ENCODE data around the gene TLR8.

TLR8 gene

DNA sequence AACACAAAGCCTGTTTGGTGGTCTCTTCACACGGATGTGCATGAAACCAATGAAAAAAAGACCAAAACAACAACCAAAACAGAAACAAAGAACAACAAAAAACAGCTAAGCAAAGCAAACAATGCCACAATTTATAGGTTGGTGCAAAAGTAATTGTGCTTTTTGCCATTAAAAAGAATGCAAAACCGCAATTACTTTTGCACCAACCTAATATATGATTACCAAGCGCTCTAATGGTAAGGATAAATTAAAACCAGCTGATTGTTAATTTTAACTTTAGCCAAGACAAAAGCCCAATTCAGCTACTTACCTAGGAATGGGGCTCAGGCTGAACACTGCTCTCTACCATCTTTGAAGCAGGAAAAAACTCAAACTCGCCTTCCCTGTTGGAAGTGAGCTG lies 39.1 kb downstream of the TLR8 start:
- no peaks in the 10 kb centered on the region for H3K79me2 ChIP-seq (ENCODE audit: control insufficient read depth, insufficient read depth, low read length, unreplicated experiment)
- no peaks in the 10 kb centered on the region for H3K36me3 ChIP-seq (ENCODE audit: insufficient read depth, low read length)
- H3K4me1 ChIP-seq (ENCODE audit: control insufficient read depth, insufficient read depth, low read length, unreplicated experiment) = peaks cover 31% of the 10 kb centered on the region
- H3K27me3 ChIP-seq (ENCODE audit: insufficient read depth, low read length) = no peaks in the 10 kb centered on the region
- H2AFZ ChIP-seq (ENCODE audit: low read length, unreplicated experiment) = no peak overlapping the region
- no peak overlapping the region for H3K27ac ChIP-seq (ENCODE audit: low read depth, low read length)
- H3K4me3 ChIP-seq (ENCODE audit: low read depth, low read length) = no peak overlapping the region

- Histone ChIP-seq H3K4me1 (ENCODE audit: control insufficient read depth, insufficient read depth, low read length, unreplicated experiment) (peaks cover 38% of the 10 kb centered on the region), H3K27ac (ENCODE audit: low read depth, low read length) (no peak overlapping the region), H3K27me3 (ENCODE audit: insufficient read depth, low read length) (no peaks in the 10 kb centered on the region), H3K79me2 (ENCODE audit: control insufficient read depth, insufficient read depth, low read length, unreplicated experiment) (no peaks in the 10 kb centered on the region), H3K36me3 (ENCODE audit: insufficient read depth, low read length) (no peaks in the 10 kb centered on the region), H3K4me3 (ENCODE audit: low read depth, low read length) (no peak overlapping the region), H2AFZ (ENCODE audit: low read length, unreplicated experiment) (no peak overlapping the region)
Observed at GRCh38 chrX:12946406-12946805, 40.0 kb downstream of the TLR8 start.

- peak overlapping the region; percentile 72 for H3K27ac ChIP-seq (ENCODE audit: low read depth, low read length)
- peaks cover 38% of the 10 kb centered on the region for H3K4me1 ChIP-seq (ENCODE audit: control insufficient read depth, insufficient read depth, low read length, unreplicated experiment)
- H3K27me3 ChIP-seq (ENCODE audit: insufficient read depth, low read length) = no peaks in the 10 kb centered on the region
- no peaks in the 10 kb centered on the region for H3K36me3 ChIP-seq (ENCODE audit: insufficient read depth, low read length)
- peak overlapping the region; percentile 100 for H2AFZ ChIP-seq (ENCODE audit: low read length, unreplicated experiment)
- H3K79me2 ChIP-seq (ENCODE audit: control insufficient read depth, insufficient read depth, low read length, unreplicated experiment) = no peaks in the 10 kb centered on the region
- no peak overlapping the region for H3K4me3 ChIP-seq (ENCODE audit: low read depth, low read length)
Observed at GRCh38 chrX:12946838-12947544, 40.6 kb downstream of the TLR8 start.

DNA sequence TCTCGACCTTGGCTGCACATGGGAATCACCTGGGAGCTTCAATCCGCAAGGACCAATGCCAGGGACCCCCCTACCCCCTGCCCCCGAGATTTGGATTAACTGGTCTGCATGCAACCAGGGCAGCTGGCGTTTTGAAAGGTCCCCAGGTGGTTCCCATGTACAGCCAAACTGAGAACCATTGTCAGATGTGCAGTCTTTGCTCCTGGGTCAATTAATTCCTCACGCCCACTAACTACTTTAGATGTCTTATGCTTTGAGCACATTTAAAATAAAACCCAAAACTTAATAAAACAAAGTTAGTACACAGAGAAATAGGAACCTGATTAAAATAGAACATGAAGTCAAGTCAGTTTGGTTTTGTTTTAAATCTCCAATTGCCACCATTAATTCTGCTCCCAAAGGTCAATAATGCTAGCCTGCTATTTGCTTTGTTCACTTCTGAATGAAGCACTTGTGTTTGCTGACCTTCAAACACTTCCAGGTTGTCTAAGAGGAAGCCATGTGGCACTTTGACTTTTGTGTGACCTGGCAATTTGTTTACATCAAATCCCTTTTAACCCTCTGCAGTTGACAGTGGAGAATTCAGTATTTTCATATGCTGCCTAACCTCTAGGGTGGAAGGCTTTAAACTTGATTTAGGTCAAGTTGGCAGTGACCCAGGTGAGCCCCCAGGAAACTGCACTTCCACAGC lies 41.3 kb downstream of the TLR8 start:
- H3K36me3 ChIP-seq (ENCODE audit: insufficient read depth, low read length) = no peaks in the 10 kb centered on the region
- H2AFZ ChIP-seq (ENCODE audit: low read length, unreplicated experiment) = peak overlapping the region; percentile 100
- no peaks in the 10 kb centered on the region for H3K79me2 ChIP-seq (ENCODE audit: control insufficient read depth, insufficient read depth, low read length, unreplicated experiment)
- H3K27ac ChIP-seq (ENCODE audit: low read depth, low read length) = peak overlapping the region; percentile 72
- no peak overlapping the region for H3K4me3 ChIP-seq (ENCODE audit: low read depth, low read length)
- H3K4me1 ChIP-seq (ENCODE audit: control insufficient read depth, insufficient read depth, low read length, unreplicated experiment) = peaks cover 38% of the 10 kb centered on the region
- no peaks in the 10 kb centered on the region for H3K27me3 ChIP-seq (ENCODE audit: insufficient read depth, low read length)

DNA sequence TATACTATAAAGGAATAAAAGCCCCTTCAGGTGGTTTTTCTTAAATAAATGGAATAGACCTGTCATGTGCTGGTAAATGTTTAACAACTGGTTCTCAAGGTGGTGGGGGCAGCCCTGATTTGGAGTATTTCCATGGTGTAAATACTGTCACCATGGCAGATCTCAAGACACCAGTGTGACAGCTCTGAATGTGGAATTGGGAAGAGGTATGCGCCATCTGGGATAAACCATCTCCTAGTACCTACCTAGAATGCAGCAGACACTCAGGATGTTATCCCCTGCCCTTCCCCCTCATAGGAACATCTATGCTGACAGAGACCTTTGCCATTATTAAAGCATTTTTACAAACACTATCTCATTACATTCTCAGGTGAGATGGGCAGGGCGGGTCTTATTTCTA lies 42.1 kb downstream of the TLR8 start:
- Histone ChIP-seq H3K27me3 (ENCODE audit: insufficient read depth, low read length) (no peaks in the 10 kb centered on the region), H3K4me1 (ENCODE audit: control insufficient read depth, insufficient read depth, low read length, unreplicated experiment) (peaks cover 38% of the 10 kb centered on the region), H3K79me2 (ENCODE audit: control insufficient read depth, insufficient read depth, low read length, unreplicated experiment) (no peaks in the 10 kb centered on the region), H3K27ac (ENCODE audit: low read depth, low read length) (no peak overlapping the region), H2AFZ (ENCODE audit: low read length, unreplicated experiment) (no peak overlapping the region), H3K36me3 (ENCODE audit: insufficient read depth, low read length) (no peaks in the 10 kb centered on the region), H3K4me3 (ENCODE audit: low read depth, low read length) (no peak overlapping the region)

DNA sequence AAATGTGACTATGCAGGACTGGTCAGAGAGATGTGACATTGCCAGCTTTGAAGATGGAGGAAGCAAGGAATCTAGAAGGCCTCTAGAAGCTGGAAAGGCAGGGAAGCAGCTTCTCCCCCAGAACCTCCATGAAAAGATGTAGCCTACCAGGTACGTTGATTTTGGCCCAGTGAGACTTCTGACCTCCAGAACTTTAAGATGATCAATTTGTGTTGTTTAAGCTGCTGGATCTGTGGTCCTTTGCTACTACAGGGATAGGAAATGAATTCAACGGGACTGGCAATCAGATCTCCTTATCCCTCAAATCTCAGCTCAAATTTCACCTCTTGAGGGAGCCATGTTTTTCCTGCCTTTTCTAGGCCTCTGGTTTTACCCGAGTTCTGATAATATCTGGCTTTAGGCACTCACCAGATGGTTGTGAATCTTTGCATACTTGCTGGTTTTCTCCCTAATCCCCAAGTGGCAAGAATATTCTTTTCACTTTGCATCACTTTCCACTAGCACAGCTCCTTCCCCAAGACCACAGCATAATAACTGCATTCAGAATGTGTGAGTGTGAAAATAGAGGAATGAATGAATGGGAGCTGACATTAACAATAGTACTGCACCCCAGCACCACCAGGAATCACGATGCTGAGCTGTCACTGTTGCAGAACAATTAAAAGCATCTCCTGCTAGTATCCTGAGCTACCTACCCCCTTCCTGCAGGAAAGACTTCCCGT lies 42.9 kb downstream of the TLR8 start:
- Histone ChIP-seq H3K27ac (ENCODE audit: low read depth, low read length) (peak overlapping the region; percentile 90), H3K4me1 (ENCODE audit: control insufficient read depth, insufficient read depth, low read length, unreplicated experiment) (peaks cover 38% of the 10 kb centered on the region), H3K36me3 (ENCODE audit: insufficient read depth, low read length) (no peaks in the 10 kb centered on the region), H2AFZ (ENCODE audit: low read length, unreplicated experiment) (peak overlapping the region; percentile 81), H3K79me2 (ENCODE audit: control insufficient read depth, insufficient read depth, low read length, unreplicated experiment) (no peaks in the 10 kb centered on the region), H3K27me3 (ENCODE audit: insufficient read depth, low read length) (no peaks in the 10 kb centered on the region), H3K4me3 (ENCODE audit: low read depth, low read length) (peak overlapping the region; percentile 42; the same call in 1 of the 2 replicates)

- Histone ChIP-seq H3K27ac (ENCODE audit: low read depth, low read length) (peak overlapping the region; percentile 90), H3K27me3 (ENCODE audit: insufficient read depth, low read length) (no peaks in the 10 kb centered on the region), H3K4me3 (ENCODE audit: low read depth, low read length) (peak overlapping the region; percentile 42; the same call in 1 of the 2 replicates), H2AFZ (ENCODE audit: low read length, unreplicated experiment) (peak overlapping the region; percentile 81), H3K79me2 (ENCODE audit: control insufficient read depth, insufficient read depth, low read length, unreplicated experiment) (no peaks in the 10 kb centered on the region), H3K36me3 (ENCODE audit: insufficient read depth, low read length) (no peaks in the 10 kb centered on the region), H3K4me1 (ENCODE audit: control insufficient read depth, insufficient read depth, low read length, unreplicated experiment) (peaks cover 38% of the 10 kb centered on the region)
Observed at GRCh38 chrX:12949927-12950656, 43.7 kb downstream of the TLR8 start.

DNA sequence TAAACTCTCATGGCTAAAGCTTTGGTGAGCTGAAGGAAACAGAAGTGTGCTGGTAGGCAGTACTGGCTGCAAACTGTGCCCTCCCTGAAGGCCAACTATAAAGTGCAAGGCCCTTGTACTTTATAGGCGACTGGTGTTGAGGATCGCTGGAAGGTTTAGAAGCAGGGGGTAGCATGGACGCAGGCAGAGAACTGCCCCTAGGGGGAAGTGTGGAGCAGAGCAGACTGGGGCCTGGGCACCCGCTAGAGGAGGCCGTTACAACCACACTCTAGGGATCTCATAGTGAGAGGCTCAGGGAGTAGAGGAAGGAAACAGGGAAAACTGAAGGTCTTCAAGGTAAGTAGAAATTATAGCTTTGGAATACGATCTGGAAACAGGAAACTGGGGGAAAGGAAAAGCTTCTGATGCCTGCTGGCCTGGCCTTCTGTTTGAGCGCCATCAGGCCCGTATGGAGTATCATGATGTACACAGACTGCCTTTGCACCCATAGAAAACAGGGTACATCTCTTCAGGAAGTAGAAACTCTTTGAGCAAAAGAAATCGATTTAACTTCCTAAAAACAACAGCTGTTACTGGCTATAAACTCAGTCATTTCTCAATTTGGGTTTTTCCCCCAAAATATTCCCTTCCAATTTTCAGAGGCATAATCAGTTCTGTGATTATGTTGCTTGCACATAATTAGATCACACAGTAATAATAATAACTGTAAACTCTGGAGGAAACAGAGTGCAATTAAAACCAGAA lies 44.6 kb downstream of the TLR8 start:
- H3K4me3 ChIP-seq (ENCODE audit: low read depth, low read length) = no peak overlapping the region
- no peaks in the 10 kb centered on the region for H3K27me3 ChIP-seq (ENCODE audit: insufficient read depth, low read length)
- no peaks in the 10 kb centered on the region for H3K79me2 ChIP-seq (ENCODE audit: control insufficient read depth, insufficient read depth, low read length, unreplicated experiment)
- no peaks in the 10 kb centered on the region for H3K36me3 ChIP-seq (ENCODE audit: insufficient read depth, low read length)
- peak overlapping the region; percentile 90; the same call in 1 of the 2 replicates for H3K27ac ChIP-seq (ENCODE audit: low read depth, low read length)
- peaks cover 44% of the 10 kb centered on the region for H3K4me1 ChIP-seq (ENCODE audit: control insufficient read depth, insufficient read depth, low read length, unreplicated experiment)
- H2AFZ ChIP-seq (ENCODE audit: low read length, unreplicated experiment) = peak overlapping the region; percentile 23

GRCh38 chrX:12951595-12951975 lies 45.2 kb downstream of the TLR8 start:
- Histone ChIP-seq H3K79me2 (ENCODE audit: control insufficient read depth, insufficient read depth, low read length, unreplicated experiment) (no peaks in the 10 kb centered on the region), H2AFZ (ENCODE audit: low read length, unreplicated experiment) (peak overlapping the region; percentile 6), H3K4me1 (ENCODE audit: control insufficient read depth, insufficient read depth, low read length, unreplicated experiment) (peaks cover 46% of the 10 kb centered on the region), H3K27ac (ENCODE audit: low read depth, low read length) (no peak overlapping the region), H3K36me3 (ENCODE audit: insufficient read depth, low read length) (no peaks in the 10 kb centered on the region), H3K4me3 (ENCODE audit: low read depth, low read length) (no peak overlapping the region), H3K27me3 (ENCODE audit: insufficient read depth, low read length) (no peaks in the 10 kb centered on the region)

DNA sequence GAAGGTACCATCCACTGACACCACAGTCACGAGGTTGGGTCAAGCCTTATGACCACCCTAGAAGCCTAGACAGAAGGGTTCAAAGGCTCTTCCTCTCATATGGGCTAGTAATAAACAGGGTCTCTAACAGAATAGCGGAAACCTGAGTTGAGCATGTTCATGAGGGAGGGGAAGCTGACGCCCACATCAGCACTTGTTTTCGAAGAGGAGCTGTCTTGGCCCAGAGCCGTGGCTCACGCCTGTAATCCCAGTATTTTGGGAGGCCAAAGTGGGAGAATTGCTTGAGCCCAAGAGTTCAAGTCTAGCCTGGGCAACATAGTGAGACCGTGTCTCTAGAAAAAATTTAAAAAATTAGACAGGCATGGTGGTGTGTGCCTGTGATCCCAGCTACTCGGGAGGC lies 47.0 kb downstream of the TLR8 start:
- H3K27ac ChIP-seq (ENCODE audit: low read depth, low read length) = no peak overlapping the region
- no peaks in the 10 kb centered on the region for H3K79me2 ChIP-seq (ENCODE audit: control insufficient read depth, insufficient read depth, low read length, unreplicated experiment)
- H3K4me1 ChIP-seq (ENCODE audit: control insufficient read depth, insufficient read depth, low read length, unreplicated experiment) = peaks cover 42% of the 10 kb centered on the region
- no peaks in the 10 kb centered on the region for H3K27me3 ChIP-seq (ENCODE audit: insufficient read depth, low read length)
- no peak overlapping the region for H3K4me3 ChIP-seq (ENCODE audit: low read depth, low read length)
- H3K36me3 ChIP-seq (ENCODE audit: insufficient read depth, low read length) = no peaks in the 10 kb centered on the region
- no peak overlapping the region for H2AFZ ChIP-seq (ENCODE audit: low read length, unreplicated experiment)

Data from ACC112 (cell line).